ENCODE results near the gene B3GNT7. TPM values are rescaled to one million over a fixed set of nuclear protein-coding genes. Genes with fewer than 3 reads are reported as not detected.
A peak's percentile ranks its signal among the peaks of the same experiment; 100 is the strongest.

The B3GNT7 gene
- polyA plus RNA-seq, 1 donor: 43.5 TPM

DNA sequence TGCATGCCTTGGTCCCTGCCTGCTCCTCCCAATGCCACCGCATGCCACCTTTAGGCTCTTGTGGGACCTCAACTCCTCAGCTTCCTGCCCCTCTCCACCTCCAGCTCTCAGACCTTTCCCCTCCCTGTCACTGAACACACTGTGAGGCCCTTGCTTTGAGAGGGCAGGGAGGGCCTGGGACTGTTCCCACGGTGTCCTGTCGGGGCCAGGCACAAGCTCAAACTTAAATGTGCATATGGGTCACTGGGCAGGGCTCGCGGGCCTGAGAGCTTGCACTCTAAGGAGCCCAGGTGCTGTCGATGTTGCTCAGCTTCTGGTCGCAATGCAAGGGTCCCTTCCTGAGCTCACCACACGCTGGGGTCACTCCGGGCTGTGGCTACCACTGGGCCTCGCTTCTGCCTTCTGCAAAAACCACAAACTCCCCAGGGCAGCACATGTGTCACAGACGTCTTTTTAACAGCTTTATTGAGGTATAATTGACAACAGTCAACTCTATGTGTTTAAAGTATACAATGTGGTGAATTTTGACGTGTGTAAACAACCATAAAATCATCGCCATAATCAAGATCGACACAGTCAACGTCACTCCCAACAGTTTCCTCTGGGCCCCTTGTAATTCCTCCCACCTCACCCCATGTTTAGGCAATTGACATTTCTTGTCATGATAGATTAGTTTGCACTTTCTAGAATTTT lies 11.9 kb upstream of the B3GNT7 start:
- H3K9me3 ChIP-seq (ENCODE audit: control insufficient read depth, low read depth, low read length): peaks cover 5% of the 10 kb centered on the region
- no peaks in the 10 kb centered on the region for H3K36me3 ChIP-seq (ENCODE audit: control insufficient read depth, insufficient read depth, low read length)
- no peak overlapping the region for H3K4me3 ChIP-seq (ENCODE audit: low read length)
- H3K4me1 ChIP-seq (ENCODE audit: control insufficient read depth, insufficient read depth, low read length): peaks cover 12% of the 10 kb centered on the region
- no peaks in the 10 kb centered on the region for H3K27me3 ChIP-seq (ENCODE audit: control insufficient read depth, insufficient read depth, low read length)
- peak; percentile 52 to 75 for DNase-seq
- WGBS (ENCODE audit: insufficient coverage, low lambda C conversion rate): no CpG with 5 or more reads among the region's 15 CpGs
- peak overlapping the region; percentile 2 for H3K27ac ChIP-seq (ENCODE audit: low read length)

GRCh38 chr2:231384109-231384435 lies 11.4 kb upstream of the B3GNT7 start:
- no peaks in the 10 kb centered on the region for H3K36me3 ChIP-seq (ENCODE audit: control insufficient read depth, insufficient read depth, low read length)
- peaks cover 5% of the 10 kb centered on the region for H3K9me3 ChIP-seq (ENCODE audit: control insufficient read depth, low read depth, low read length)
- H3K27me3 ChIP-seq (ENCODE audit: control insufficient read depth, insufficient read depth, low read length): no peaks in the 10 kb centered on the region
- H3K27ac ChIP-seq (ENCODE audit: low read length): no peak overlapping the region
- H3K4me1 ChIP-seq (ENCODE audit: control insufficient read depth, insufficient read depth, low read length): peaks cover 8% of the 10 kb centered on the region
- no peak for DNase-seq
- no peak overlapping the region for H3K4me3 ChIP-seq (ENCODE audit: low read length)
- WGBS (ENCODE audit: insufficient coverage, low lambda C conversion rate): no CpG with 5 or more reads among the region's 2 CpGs

DNA sequence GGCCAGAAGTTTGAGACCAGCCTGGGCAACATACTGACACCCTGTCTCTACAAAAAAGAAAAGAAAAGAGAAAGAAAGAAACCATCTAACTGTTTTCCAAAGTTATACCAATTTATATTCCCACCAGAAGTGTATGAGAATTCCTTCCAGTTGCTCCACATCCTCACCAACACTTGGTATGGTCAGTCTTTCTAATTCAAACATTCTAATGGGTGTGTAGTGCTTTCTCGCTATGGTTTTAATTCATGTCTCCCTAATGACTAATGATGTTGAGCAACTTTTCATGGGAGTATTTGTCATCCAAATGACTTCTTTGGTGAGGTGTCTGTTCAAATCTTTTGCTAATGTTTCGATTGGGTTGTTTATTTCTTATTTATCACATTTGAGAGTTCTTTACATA lies 10.5 kb upstream of the B3GNT7 start:
- no peaks in the 10 kb centered on the region for H3K27me3 ChIP-seq (ENCODE audit: control insufficient read depth, insufficient read depth, low read length)
- peaks cover 4% of the 10 kb centered on the region for H3K9me3 ChIP-seq (ENCODE audit: control insufficient read depth, low read depth, low read length)
- no CpG with 5 or more reads among the region's 2 CpGs for WGBS (ENCODE audit: insufficient coverage, low lambda C conversion rate)
- no peaks in the 10 kb centered on the region for H3K36me3 ChIP-seq (ENCODE audit: control insufficient read depth, insufficient read depth, low read length)
- no peak overlapping the region for H3K4me3 ChIP-seq (ENCODE audit: low read length)
- peaks cover 8% of the 10 kb centered on the region for H3K4me1 ChIP-seq (ENCODE audit: control insufficient read depth, insufficient read depth, low read length)
- no peak overlapping the region for H3K27ac ChIP-seq (ENCODE audit: low read length)
- DNase-seq: no peak

- H3K4me1 ChIP-seq (ENCODE audit: control insufficient read depth, insufficient read depth, low read length): peaks cover 6% of the 10 kb centered on the region
- H3K27me3 ChIP-seq (ENCODE audit: control insufficient read depth, insufficient read depth, low read length): no peaks in the 10 kb centered on the region
- no peak overlapping the region for H3K4me3 ChIP-seq (ENCODE audit: low read length)
- H3K36me3 ChIP-seq (ENCODE audit: control insufficient read depth, insufficient read depth, low read length): no peaks in the 10 kb centered on the region
- no peak overlapping the region for H3K27ac ChIP-seq (ENCODE audit: low read length)
- WGBS (ENCODE audit: insufficient coverage, low lambda C conversion rate): 100% methylated on average over 1 of the region's 5 CpGs
- H3K9me3 ChIP-seq (ENCODE audit: control insufficient read depth, low read depth, low read length): peaks cover 2% of the 10 kb centered on the region
- peak in 1 of 2 donors; percentile 54 for DNase-seq
Observed at GRCh38 chr2:231385429-231385828, 10.1 kb upstream of the B3GNT7 start.

DNA sequence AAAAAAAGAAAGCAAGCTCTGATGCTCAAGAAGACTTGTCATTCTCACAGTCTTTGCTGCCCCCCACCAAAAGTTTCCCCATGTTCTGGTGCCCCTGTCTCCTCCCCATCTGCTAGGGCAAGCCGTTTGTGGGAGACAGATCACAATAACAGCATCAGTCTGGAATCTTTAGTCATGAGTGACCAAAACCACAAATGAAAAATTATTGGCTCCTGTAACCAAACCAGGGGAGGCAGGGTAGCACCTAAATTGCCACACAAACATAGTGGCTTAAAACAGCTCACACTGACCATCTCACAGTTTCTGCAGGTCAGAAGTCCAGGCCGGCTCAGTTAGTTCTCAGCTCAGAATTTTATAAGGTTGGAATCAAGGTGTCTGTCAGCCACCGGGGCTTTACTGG lies 9.1 kb upstream of the B3GNT7 start:
- no peaks in the 10 kb centered on the region for H3K27me3 ChIP-seq (ENCODE audit: control insufficient read depth, insufficient read depth, low read length)
- H3K4me1 ChIP-seq (ENCODE audit: control insufficient read depth, insufficient read depth, low read length): peaks cover 6% of the 10 kb centered on the region
- H3K4me3 ChIP-seq (ENCODE audit: low read length): no peak overlapping the region
- no peaks in the 10 kb centered on the region for H3K9me3 ChIP-seq (ENCODE audit: control insufficient read depth, low read depth, low read length)
- no peak overlapping the region for H3K27ac ChIP-seq (ENCODE audit: low read length)
- H3K36me3 ChIP-seq (ENCODE audit: control insufficient read depth, insufficient read depth, low read length): no peaks in the 10 kb centered on the region
- WGBS (ENCODE audit: insufficient coverage, low lambda C conversion rate): no CpG with 5 or more reads among the region's 3 CpGs
- no peak for DNase-seq

DNA sequence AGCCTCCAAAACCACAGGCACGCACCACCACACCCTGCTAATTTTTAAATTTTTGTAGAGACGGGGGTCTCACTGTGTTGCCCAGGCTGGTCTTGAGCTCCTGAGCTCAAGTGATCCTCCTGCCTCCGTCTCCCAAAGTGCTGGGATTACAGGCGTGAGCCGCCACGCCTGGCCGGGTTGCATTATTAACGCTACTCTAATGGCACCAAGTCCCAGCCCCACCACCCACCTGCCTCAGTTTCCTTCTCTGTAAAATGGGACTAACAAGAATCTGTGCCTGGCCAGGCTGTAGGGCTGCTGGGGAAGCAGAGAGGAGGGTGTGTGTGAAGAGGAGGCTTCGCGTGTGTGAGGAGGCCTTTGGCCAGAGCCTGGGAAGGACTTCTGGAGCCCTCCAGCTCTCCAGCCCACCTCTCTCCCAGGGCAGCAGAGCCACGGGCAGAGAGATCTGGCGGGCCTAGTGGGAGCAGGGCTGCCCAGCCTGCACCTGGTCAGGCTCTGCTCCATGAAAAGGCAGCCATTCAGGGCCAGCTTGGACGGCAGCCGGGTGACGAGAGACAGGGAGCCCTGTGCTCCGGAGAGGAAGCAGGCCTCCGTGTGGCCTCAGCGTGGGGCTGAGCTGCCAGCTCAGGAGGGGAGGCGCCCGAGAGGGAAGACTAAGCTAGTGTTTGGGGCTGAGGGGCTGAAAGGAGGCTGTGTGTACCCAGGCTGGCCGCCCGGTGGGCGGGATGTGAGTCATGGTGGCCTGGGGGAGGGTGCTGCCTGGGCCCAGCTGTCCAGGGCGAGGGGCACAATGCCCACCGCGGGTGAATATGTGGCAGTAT lies 7.4 kb upstream of the B3GNT7 start:
- Histone ChIP-seq H3K27ac (ENCODE audit: low read length) (no peak overlapping the region), H3K9me3 (ENCODE audit: control insufficient read depth, low read depth, low read length) (no peaks in the 10 kb centered on the region), H3K4me3 (ENCODE audit: low read length) (no peak overlapping the region), H3K4me1 (ENCODE audit: control insufficient read depth, insufficient read depth, low read length) (peaks cover 6% of the 10 kb centered on the region), H3K27me3 (ENCODE audit: control insufficient read depth, insufficient read depth, low read length) (no peaks in the 10 kb centered on the region), H3K36me3 (ENCODE audit: control insufficient read depth, insufficient read depth, low read length) (no peaks in the 10 kb centered on the region)
- no peak for DNase-seq
- no CpG with 5 or more reads among the region's 26 CpGs for WGBS (ENCODE audit: insufficient coverage, low lambda C conversion rate)

DNA sequence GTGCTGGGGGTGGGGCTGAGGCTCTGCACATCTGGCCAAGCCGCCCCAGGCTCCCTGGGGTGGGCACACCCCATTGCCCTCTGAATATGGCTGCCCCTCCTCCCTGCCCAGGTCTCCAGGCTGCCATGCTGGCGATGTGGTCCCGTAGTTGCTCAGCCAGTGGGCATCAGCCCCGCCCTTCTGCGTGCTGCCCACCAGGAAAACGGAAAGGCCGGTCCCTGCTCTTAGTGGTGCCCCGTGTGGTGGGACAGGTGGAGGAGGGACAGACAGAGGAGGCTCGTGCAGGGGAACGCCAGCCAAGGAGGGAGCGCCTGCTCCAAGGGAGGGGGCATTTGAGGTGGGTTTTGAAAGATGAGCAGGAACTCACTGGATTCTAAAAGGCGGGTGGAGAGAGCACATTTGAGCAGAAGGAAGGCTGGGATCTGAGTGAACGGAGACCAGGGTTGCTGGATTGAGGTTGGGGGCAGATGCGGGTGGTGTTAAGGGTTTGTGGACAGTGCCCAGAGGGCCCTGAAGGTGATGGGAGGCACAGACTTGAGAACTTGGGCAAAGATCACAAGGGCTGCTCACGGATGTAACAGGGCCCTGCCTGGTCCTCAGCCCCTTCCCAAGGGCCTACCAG lies 6.7 kb upstream of the B3GNT7 start:
- H3K27ac ChIP-seq (ENCODE audit: low read length): no peak overlapping the region
- no peaks in the 10 kb centered on the region for H3K9me3 ChIP-seq (ENCODE audit: control insufficient read depth, low read depth, low read length)
- H3K27me3 ChIP-seq (ENCODE audit: control insufficient read depth, insufficient read depth, low read length): no peaks in the 10 kb centered on the region
- H3K4me3 ChIP-seq (ENCODE audit: low read length): no peak overlapping the region
- DNase-seq: no peak
- H3K4me1 ChIP-seq (ENCODE audit: control insufficient read depth, insufficient read depth, low read length): no peaks in the 10 kb centered on the region
- H3K36me3 ChIP-seq (ENCODE audit: control insufficient read depth, insufficient read depth, low read length): no peaks in the 10 kb centered on the region
- WGBS (ENCODE audit: insufficient coverage, low lambda C conversion rate): no CpG with 5 or more reads among the region's 15 CpGs

GRCh38 chr2:231390667-231391066 lies 4.8 kb upstream of the B3GNT7 start:
- Histone ChIP-seq H3K36me3 (ENCODE audit: control insufficient read depth, insufficient read depth, low read length) (no peaks in the 10 kb centered on the region), H3K4me1 (ENCODE audit: control insufficient read depth, insufficient read depth, low read length) (peaks cover 2% of the 10 kb centered on the region), H3K27ac (ENCODE audit: low read length) (no peak overlapping the region), H3K9me3 (ENCODE audit: control insufficient read depth, low read depth, low read length) (no peaks in the 10 kb centered on the region), H3K27me3 (ENCODE audit: control insufficient read depth, insufficient read depth, low read length) (no peaks in the 10 kb centered on the region), H3K4me3 (ENCODE audit: low read length) (no peak overlapping the region)
- 60% methylated on average over 1 of the region's 8 CpGs for WGBS (ENCODE audit: insufficient coverage, low lambda C conversion rate)
- DNase-seq: no peak

- no peak overlapping the region for H3K4me3 ChIP-seq (ENCODE audit: low read length)
- WGBS (ENCODE audit: insufficient coverage, low lambda C conversion rate): no CpG with 5 or more reads among the region's 7 CpGs
- H3K4me1 ChIP-seq (ENCODE audit: control insufficient read depth, insufficient read depth, low read length): peaks cover 2% of the 10 kb centered on the region
- no peak overlapping the region for H3K27ac ChIP-seq (ENCODE audit: low read length)
- H3K27me3 ChIP-seq (ENCODE audit: control insufficient read depth, insufficient read depth, low read length): no peaks in the 10 kb centered on the region
- no peaks in the 10 kb centered on the region for H3K36me3 ChIP-seq (ENCODE audit: control insufficient read depth, insufficient read depth, low read length)
- DNase-seq: no peak
- no peaks in the 10 kb centered on the region for H3K9me3 ChIP-seq (ENCODE audit: control insufficient read depth, low read depth, low read length)
Observed at GRCh38 chr2:231391981-231392380, 3.5 kb upstream of the B3GNT7 start.

DNA sequence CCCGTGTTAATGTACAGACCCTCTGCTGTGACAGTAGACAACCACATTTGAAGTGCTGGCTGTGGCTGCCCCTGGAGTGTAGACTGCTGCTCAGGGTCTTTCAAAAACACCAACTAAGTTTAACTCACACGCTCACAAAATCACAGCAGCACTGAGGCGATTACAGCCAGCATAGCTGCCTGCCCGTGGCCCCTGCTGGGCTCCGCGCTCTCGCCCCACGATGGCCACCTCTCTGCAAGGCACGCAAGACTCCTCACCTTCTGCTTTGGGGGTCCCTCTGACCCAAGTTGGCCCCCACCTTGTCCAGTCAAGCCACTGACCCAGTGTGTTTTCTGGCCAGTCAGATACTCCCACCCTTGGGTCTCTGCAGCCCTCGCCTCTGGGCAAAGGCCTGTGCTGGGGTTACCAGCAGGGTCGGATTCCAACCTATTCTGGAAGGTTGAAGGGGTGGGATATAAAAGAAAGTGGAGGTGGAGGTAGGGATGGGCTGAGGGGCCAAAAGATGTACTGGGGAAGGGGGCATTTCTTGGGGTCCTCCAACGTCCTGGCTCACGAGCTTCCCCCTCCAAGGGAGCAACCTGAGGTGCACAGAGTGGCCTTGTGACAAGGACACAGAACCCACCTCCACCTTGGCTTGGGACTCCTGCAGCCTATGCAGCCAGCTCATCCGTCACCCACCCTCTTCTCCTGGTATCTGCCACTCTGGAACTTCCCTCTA lies 2.9 kb upstream of the B3GNT7 start:
- Histone ChIP-seq H3K27me3 (ENCODE audit: control insufficient read depth, insufficient read depth, low read length) (no peaks in the 10 kb centered on the region), H3K36me3 (ENCODE audit: control insufficient read depth, insufficient read depth, low read length) (peaks cover under 1% of the 10 kb centered on the region), H3K4me1 (ENCODE audit: control insufficient read depth, insufficient read depth, low read length) (peaks cover 8% of the 10 kb centered on the region), H3K9me3 (ENCODE audit: control insufficient read depth, low read depth, low read length) (no peaks in the 10 kb centered on the region), H3K27ac (ENCODE audit: low read length) (no peak overlapping the region), H3K4me3 (ENCODE audit: low read length) (no peak overlapping the region)
- no CpG with 5 or more reads among the region's 14 CpGs for WGBS (ENCODE audit: insufficient coverage, low lambda C conversion rate)
- no peak for DNase-seq

Measured in large intestine (tissue), 3 donors.